ENCODE measurements around the gene NEURL1B.
"Not testable (repeated sequence)": the region's sequence is repeated elsewhere in the genome, so short reads cannot be mapped to it uniquely, and the experiment has no call there.

The NEURL1B gene

GRCh38 chr5:172640822-172641358, at the start of gene NEURL1B:
NEURL1B (plus strand) TSS chr5:172641263; CDS start chr5:172641407, 144 bp downstream.
- FAIRE-seq: no peak

GRCh38 chr5:172591636-172592035, 49.4 kb upstream of the NEURL1B start:
- no peak for FAIRE-seq

GRCh38 chr5:172592881-172593280, 48.2 kb upstream of the NEURL1B start:
- FAIRE-seq: no peak

GRCh38 chr5:172593306-172593705, 47.8 kb upstream of the NEURL1B start:
- FAIRE-seq: no peak

- FAIRE-seq: no peak
Measured at GRCh38 chr5:172593721-172594235, 47.3 kb upstream of the NEURL1B start.

- no peak for FAIRE-seq
Measured at GRCh38 chr5:172594431-172594830, 46.6 kb upstream of the NEURL1B start.

GRCh38 chr5:172594867-172595466, 46.1 kb upstream of the NEURL1B start:
- no peak for FAIRE-seq

- FAIRE-seq: no peak
Measured at GRCh38 chr5:172595596-172596455, 45.2 kb upstream of the NEURL1B start.

GRCh38 chr5:172596638-172597231, 44.3 kb upstream of the NEURL1B start:
- FAIRE-seq: no peak

GRCh38 chr5:172597755-172598155, 43.3 kb upstream of the NEURL1B start:
- no peak for FAIRE-seq

GRCh38 chr5:172598251-172599203, 42.5 kb upstream of the NEURL1B start:
- no peak for FAIRE-seq

- FAIRE-seq: no peak
Measured at GRCh38 chr5:172599204-172599567, 41.9 kb upstream of the NEURL1B start.

- FAIRE-seq: no peak
Measured at GRCh38 chr5:172600571-172600970, 40.5 kb upstream of the NEURL1B start.

- FAIRE-seq: not testable (repeated sequence)
Measured at GRCh38 chr5:172601576-172601975, 39.5 kb upstream of the NEURL1B start.

- no peak for FAIRE-seq
Measured at GRCh38 chr5:172602783-172603231, 38.3 kb upstream of the NEURL1B start.

- FAIRE-seq: no peak
Measured at GRCh38 chr5:172603251-172603806, 37.7 kb upstream of the NEURL1B start.

GRCh38 chr5:172605466-172605865, 35.6 kb upstream of the NEURL1B start:
- FAIRE-seq: no peak

- FAIRE-seq: no peak
Measured at GRCh38 chr5:172606156-172606785, 34.8 kb upstream of the NEURL1B start.

- FAIRE-seq: no peak
Measured at GRCh38 chr5:172607213-172607793, 33.8 kb upstream of the NEURL1B start.

GRCh38 chr5:172608773-172609172, 32.3 kb upstream of the NEURL1B start:
- FAIRE-seq: no peak

- no peak for FAIRE-seq
Measured at GRCh38 chr5:172610643-172611042, 30.4 kb upstream of the NEURL1B start.

Data from endometrium (tissue), 2 donors.